ENCODE results near the gene GFRA4.
"Not testable (repeated sequence)": the region's sequence is repeated elsewhere in the genome, so short reads cannot be mapped to it uniquely, and the experiment has no call there.

GRCh38 chr20:3615171-3615840 is 47.9 kb downstream of the GFRA4 start:
- not testable (repeated sequence) for TF ChIP-seq CTCF (IDR thresholded peaks at IDR 0.05; ENCODE audit: poor library complexity); EZH2 (IDR thresholded peaks at IDR 0.05; ENCODE audit: borderline replicate concordance)
